K562 (cell line): ENCODE data around the gene NFYC. TPM values are rescaled to one million over a fixed set of nuclear protein-coding genes. Genes with fewer than 3 reads are reported as not detected.
A peak's percentile ranks its signal among the peaks of the same experiment; 100 is the strongest.

Experiments
- ATF7 ChIP-seq: fragments of 450-650 bp; IDR thresholded peaks from 2 replicates; pipeline ENCODE4 v1.7.1; 2014; ENCODE audit warnings: mild to moderate bottlenecking, moderate library complexity
- CAMTA2 ChIP-seq: fragments of 250-450 bp; sonication (Bioruptor Pico); conservative IDR thresholded peaks from 2 replicates; pipeline ENCODE4 v1.5.1; 2022
- CBX1 ChIP-seq: sonication (generic); IDR thresholded peaks from 2 replicates; pipeline ENCODE4 v1.6.1; 2016; ENCODE audit warnings: antibody characterized with exemption, low read depth, mild to moderate bottlenecking
- CHD2 ChIP-seq: IDR thresholded peaks from 2 replicates; pipeline ENCODE4 v1.6.1; 2011; ENCODE audit warnings: low read depth, low read length
- CHD4 ChIP-seq: fragments of 200-600 bp; sonication (generic); IDR thresholded peaks from 3 replicates; pipeline ENCODE4 v1.6.1; 2012; ENCODE audit warnings: low read depth, mild to moderate bottlenecking, mixed read lengths, low read length, inconsistent platforms; ENCODE audit not compliant: insufficient read depth, insufficient replicate concordance, poor library complexity, severe bottlenecking
- ERF ChIP-seq: fragments of 450-650 bp; formaldehyde crosslinking; IDR thresholded peaks from 2 replicates; pipeline ENCODE4 v1.4.0; 2020; ENCODE audit warnings: mild to moderate bottlenecking, mixed read lengths
- FOXM1 ChIP-seq, 2 experiments: fragments of 450-650 bp in 1 of 2; sonication (generic) in 1 of 2; formaldehyde crosslinking in 1 of 2; IDR thresholded peaks; 2 replicates each; pipeline versions ENCODE4 v1.6.1 to v1.9.0; 2017 to 2022; ENCODE audit warnings: low read depth in 2 of 2, mild to moderate bottlenecking in 2 of 2, missing genetic modification reagents in 1 of 2, moderate library complexity in 1 of 2
- FUS ChIP-seq: fragments of 200-400 bp; formaldehyde crosslinking; optimal IDR thresholded peaks from 2 replicates; pipeline ENCODE3; 2017; ENCODE audit warnings: low read depth, low read length
- GABPA ChIP-seq: fragments of 200-800 bp; sonication (Bioruptor generic); conservative IDR thresholded peaks from 2 replicates; pipeline ENCODE4 v1.6.1; 2016; ENCODE audit warnings: low read depth, missing genetic modification characterization, missing compliant biosample characterization
- GMEB1 ChIP-seq: fragments of 250-450 bp; sonication (Bioruptor Pico); IDR thresholded peaks from 2 replicates; pipeline ENCODE4 v1.4.0; 2020; ENCODE audit warnings: mild to moderate bottlenecking
- IRF2 ChIP-seq: sonication (generic); formaldehyde crosslinking; IDR thresholded peaks from 2 replicates; pipeline ENCODE4 v1.8.1; 2022; ENCODE audit warnings: mild to moderate bottlenecking, missing genetic modification reagents
- MTA3 ChIP-seq: fragments of 450-650 bp; formaldehyde crosslinking; IDR thresholded peaks from 2 replicates; pipeline ENCODE4 v1.6.1; 2017; ENCODE audit warnings: mild to moderate bottlenecking, borderline replicate concordance
- PML ChIP-seq: IDR thresholded peaks from 2 replicates; pipeline ENCODE4 v1.6.1; 2012; ENCODE audit warnings: low read length, inconsistent platforms
- PTTG1 ChIP-seq: fragments of 450-650 bp; IDR thresholded peaks from 2 replicates; pipeline ENCODE4 v1.6.1; 2016; ENCODE audit warnings: low read depth, mild to moderate bottlenecking, missing genetic modification characterization, missing compliant biosample characterization
- RB1 ChIP-seq: fragments of 450-650 bp; IDR thresholded peaks from 2 replicates; pipeline ENCODE4 v1.6.1; 2017; ENCODE audit warnings: low read depth, mild to moderate bottlenecking
- SIN3B ChIP-seq: fragments of 450-650 bp; IDR thresholded peaks from 2 replicates; pipeline ENCODE4 v1.6.1; 2017; ENCODE audit warnings: low read depth, mild to moderate bottlenecking, moderate library complexity
- SREBF1 ChIP-seq: fragments of 150-350 bp; IDR thresholded peaks from 2 replicates; pipeline ENCODE4 v1.6.1; 2014; ENCODE audit warnings: antibody characterized with exemption, low read depth, low read length, borderline replicate concordance
- SUPT5H ChIP-seq: fragments of 450-650 bp; IDR thresholded peaks from 2 replicates; pipeline ENCODE4 v1.6.1; 2016
- TRIM28 ChIP-seq: fragments of 450-650 bp; IDR thresholded peaks from 2 replicates; pipeline ENCODE4 v1.6.1; 2017
- ZBTB17 ChIP-seq: fragments of 450-650 bp; formaldehyde crosslinking; IDR thresholded peaks from 2 replicates; pipeline ENCODE4 v1.4.0; 2020; ENCODE audit warnings: mild to moderate bottlenecking
- ZHX1 ChIP-seq: fragments of 150-350 bp; conservative IDR thresholded peaks from 2 replicates; pipeline ENCODE4 v1.6.1; 2014; ENCODE audit warnings: low read length
- ZNF239 ChIP-seq: fragments of 250-450 bp; sonication (Bioruptor Pico); IDR thresholded peaks from 2 replicates; pipeline ENCODE4 v1.4.0; 2020; ENCODE audit warnings: mild to moderate bottlenecking
- ZNF561 ChIP-seq: fragments of 450-650 bp; formaldehyde crosslinking; conservative IDR thresholded peaks from 2 replicates; pipeline ENCODE4 v1.4.0; 2020; ENCODE audit warnings: mild to moderate bottlenecking, moderate library complexity
- ZNF76 ChIP-seq: fragments of 250-450 bp; sonication (Bioruptor Pico); IDR thresholded peaks from 2 replicates; pipeline ENCODE4 v1.4.0; 2020; ENCODE audit warnings: mild to moderate bottlenecking, moderate library complexity, borderline replicate concordance
- polyA plus RNA-seq, 8 experiments: library from polyadenylated mRNA; depleted of rRNA in 4 of 8; stranded (reverse) in 5 of 8; unstranded in 3 of 8; fragments of >200 nt; fragmentation: Nextera tagmentation in 2 of 8; fragmentation: Illumina TruSeq in 1 of 8; extraction: Ambion mirVana in 2 of 8; extraction: Trizol in 1 of 8; gene quantifications; 2 replicates each; pipeline versions ENCODE4 v1.2.1 to v1.2.3, GENCODE V29; 2011 to 2014; ENCODE audit warnings: inconsistent platforms in 1 of 8, missing spikeins in 1 of 8
- total RNA-seq, 7 experiments: library from RNA; depleted of rRNA in 6 of 7; stranded (reverse); fragments of >200 nt in 6 of 7; fragmentation: Illumina TruSeq in 2 of 7; extraction: Trizol in 2 of 7; gene quantifications; 2 replicates each; pipeline versions ENCODE4 v1.2.1 to v1.2.3, GENCODE V29; 2011 to 2021; ENCODE audit warnings: low replicate concordance in 1 of 7
- TF ChIP-seq, protein P1 (sequence below): sonication (generic); formaldehyde crosslinking; IDR thresholded peaks from 2 replicates; pipeline ENCODE4 v1.8.1; 2022; ENCODE audit warnings: missing genetic modification reagents

Gene NFYC
- total and polyA plus RNA-seq, 9 of the 15 experiments (the other 6 are each of a cell fraction or from before 2014, with no cell fraction given): 4.8 to 59.8 (median 41.1) TPM

DNA sequence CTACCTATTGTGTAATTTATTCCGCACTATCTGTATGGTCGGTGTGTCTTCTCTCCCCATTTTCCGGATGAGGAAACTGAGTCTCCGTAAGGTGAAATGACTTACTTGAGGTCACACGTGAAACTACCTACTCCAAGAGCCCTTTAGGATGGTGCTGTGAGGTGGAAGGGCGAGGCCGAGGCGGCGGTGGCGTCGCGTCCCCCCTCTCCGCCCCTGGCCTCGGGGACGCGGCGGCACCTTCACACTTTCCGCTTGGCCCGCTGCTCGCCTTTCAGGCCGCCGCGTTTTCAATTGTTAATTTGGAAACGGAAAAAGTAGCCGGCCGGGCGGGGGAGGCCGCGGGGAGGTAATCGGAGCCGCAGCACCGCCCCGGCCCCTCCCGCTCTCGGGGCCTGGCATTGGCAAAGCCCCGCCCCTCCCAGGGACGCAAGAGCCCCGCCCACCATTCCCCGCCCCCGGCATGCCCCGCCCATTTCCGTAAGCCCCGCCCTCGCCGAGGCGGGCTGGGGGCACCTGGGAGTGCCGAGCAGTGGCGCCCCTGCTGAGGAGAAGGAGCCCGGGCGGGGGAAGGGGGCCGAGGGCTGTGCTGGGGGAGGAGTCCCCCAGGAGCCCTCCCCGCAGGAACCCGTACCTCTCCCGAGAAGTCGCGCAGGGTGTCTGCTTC, 110.7 kb downstream of the NFYC start (continued):
- TF ChIP-seq ZBTB17 (no peak), FOXM1 (IDR thresholded peaks at IDR 0.05; ENCODE audit: low read depth) (peak; percentile 14; the same call in 1 of the 2 replicates), FOXM1 (CRISPR knock-in tag; IDR thresholded peaks at IDR 0.05; ENCODE audit: low read depth) (no peak), ZNF76 (CRISPR knock-in tag) (no peak), CAMTA2 (CRISPR knock-in tag) (peak; percentile 68; the same call in 1 of the 2 replicates), GMEB1 (CRISPR knock-in tag) (no peak), CHD2 (no peak; the same call in 1 of the 2 replicates), SIN3B (0 out of 2 replicates have a peak, but pooled peaks have one; percentile 14), ATF7 (peak; percentile 61), SUPT5H (no peak; the same call in 1 of the 2 replicates), PTTG1 (tag) (no peak), FUS (no peak), ZNF561 (CRISPR knock-in tag) (no peak), TRIM28 (0 out of 2 replicates have a peak, but pooled peaks have one; percentile 57), GABPA (tag) (peak; percentile 30), RB1 (peak; percentile 45), ERF (CRISPR knock-in tag) (no peak), SREBF1 (no peak), CHD4 (peak; percentile 99), ZNF239 (CRISPR knock-in tag) (no peak), MTA3 (peak; percentile 47; the same call in 1 of the 2 replicates), CBX1 (peak; percentile 99), ZHX1 (no peak; the same call in 1 of the 2 replicates), IRF2 (no peak), PML (no peak)
- TF ChIP-seq, protein P1, sequence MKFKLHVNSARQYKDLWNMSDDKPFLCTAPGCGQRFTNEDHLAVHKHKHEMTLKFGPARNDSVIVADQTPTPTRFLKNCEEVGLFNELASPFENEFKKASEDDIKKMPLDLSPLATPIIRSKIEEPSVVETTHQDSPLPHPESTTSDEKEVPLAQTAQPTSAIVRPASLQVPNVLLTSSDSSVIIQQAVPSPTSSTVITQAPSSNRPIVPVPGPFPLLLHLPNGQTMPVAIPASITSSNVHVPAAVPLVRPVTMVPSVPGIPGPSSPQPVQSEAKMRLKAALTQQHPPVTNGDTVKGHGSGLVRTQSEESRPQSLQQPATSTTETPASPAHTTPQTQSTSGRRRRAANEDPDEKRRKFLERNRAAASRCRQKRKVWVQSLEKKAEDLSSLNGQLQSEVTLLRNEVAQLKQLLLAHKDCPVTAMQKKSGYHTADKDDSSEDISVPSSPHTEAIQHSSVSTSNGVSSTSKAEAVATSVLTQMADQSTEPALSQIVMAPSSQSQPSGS (CRISPR knock-in tag): no peak
